HG03342 (cell line): Measurements from ENCODE around the gene TMEM33.
"Not testable (repeated sequence)": the region's sequence is repeated elsewhere in the genome, so short reads cannot be mapped to it uniquely, and the experiment has no call there.

Source experiments
- ATAC-seq: cut with Tn5 transposase; IDR thresholded peaks from one replicate; pipeline ENCODE4 v1.9.1; 2021; ENCODE audit warnings: mild to moderate bottlenecking, moderate library complexity; ENCODE audit not compliant: unreplicated experiment

Gene TMEM33

GRCh38 chr4:41934901-41935651 lies at the start of gene TMEM33:
Gene TMEM33 (plus strand): TSS chr4:41935429. CDS start chr4:41935485, 56 bp downstream.
- ATAC-seq = peak; percentile 87

- ATAC-seq = no peak
These were observed 49.8 kb upstream of the TMEM33 start for GRCh38 chr4:41885456-41885855.

GRCh38 chr4:41887277-41887676 lies 48.0 kb upstream of the TMEM33 start:
- no peak for ATAC-seq

- no peak for ATAC-seq
These were observed 47.2 kb upstream of the TMEM33 start for GRCh38 chr4:41887821-41888686.

GRCh38 chr4:41888687-41889074 lies 46.5 kb upstream of the TMEM33 start:
- no peak for ATAC-seq

GRCh38 chr4:41889317-41889716 lies 45.9 kb upstream of the TMEM33 start:
- ATAC-seq = no peak

GRCh38 chr4:41890085-41890484 lies 45.1 kb upstream of the TMEM33 start:
- no peak for ATAC-seq

GRCh38 chr4:41896648-41897047 lies 38.6 kb upstream of the TMEM33 start:
- no peak for ATAC-seq

GRCh38 chr4:41897698-41898097 lies 37.5 kb upstream of the TMEM33 start:
- ATAC-seq = no peak

GRCh38 chr4:41909136-41909535 lies 26.1 kb upstream of the TMEM33 start:
- not testable (repeated sequence) for ATAC-seq

- ATAC-seq = no peak
These were observed 22.7 kb upstream of the TMEM33 start for GRCh38 chr4:41912546-41912945.

GRCh38 chr4:41913509-41913908 lies 21.7 kb upstream of the TMEM33 start:
- no peak for ATAC-seq

GRCh38 chr4:41918278-41918677 lies 17.0 kb upstream of the TMEM33 start:
- no peak for ATAC-seq

- ATAC-seq = not testable (repeated sequence)
These were observed 14.8 kb upstream of the TMEM33 start for GRCh38 chr4:41920416-41920815.

GRCh38 chr4:41921476-41921875 lies 13.8 kb upstream of the TMEM33 start:
- no peak for ATAC-seq

- no peak for ATAC-seq
These were observed 7.3 kb upstream of the TMEM33 start for GRCh38 chr4:41927796-41928499.

GRCh38 chr4:41930139-41930831 lies 4.9 kb upstream of the TMEM33 start:
- no peak for ATAC-seq

GRCh38 chr4:41932988-41933387 lies 2.2 kb upstream of the TMEM33 start:
- no peak for ATAC-seq

- no peak for ATAC-seq
These were observed 1.2 kb upstream of the TMEM33 start for GRCh38 chr4:41933997-41934503.

- ATAC-seq = no peak
These were observed 722 bp upstream of the TMEM33 start for GRCh38 chr4:41934514-41934900.

GRCh38 chr4:41935652-41936021 lies 408 bp downstream of the TMEM33 start:
- ATAC-seq = peak; percentile 20
